SKM-1 treated with dmso at 0.1 percent for 144 hours (cell line): ENCODE data around the gene KYNU.
"Not testable (repeated sequence)": the region's sequence is repeated elsewhere in the genome, so short reads cannot be mapped to it uniquely, and the experiment has no call there.

Experiments used
- DNase-seq: peaks from one replicate; lab custom pipeline; 2025; ENCODE audit not compliant: unreplicated experiment; lab: John Stamatoyannopoulos, UW

KYNU gene

DNA sequence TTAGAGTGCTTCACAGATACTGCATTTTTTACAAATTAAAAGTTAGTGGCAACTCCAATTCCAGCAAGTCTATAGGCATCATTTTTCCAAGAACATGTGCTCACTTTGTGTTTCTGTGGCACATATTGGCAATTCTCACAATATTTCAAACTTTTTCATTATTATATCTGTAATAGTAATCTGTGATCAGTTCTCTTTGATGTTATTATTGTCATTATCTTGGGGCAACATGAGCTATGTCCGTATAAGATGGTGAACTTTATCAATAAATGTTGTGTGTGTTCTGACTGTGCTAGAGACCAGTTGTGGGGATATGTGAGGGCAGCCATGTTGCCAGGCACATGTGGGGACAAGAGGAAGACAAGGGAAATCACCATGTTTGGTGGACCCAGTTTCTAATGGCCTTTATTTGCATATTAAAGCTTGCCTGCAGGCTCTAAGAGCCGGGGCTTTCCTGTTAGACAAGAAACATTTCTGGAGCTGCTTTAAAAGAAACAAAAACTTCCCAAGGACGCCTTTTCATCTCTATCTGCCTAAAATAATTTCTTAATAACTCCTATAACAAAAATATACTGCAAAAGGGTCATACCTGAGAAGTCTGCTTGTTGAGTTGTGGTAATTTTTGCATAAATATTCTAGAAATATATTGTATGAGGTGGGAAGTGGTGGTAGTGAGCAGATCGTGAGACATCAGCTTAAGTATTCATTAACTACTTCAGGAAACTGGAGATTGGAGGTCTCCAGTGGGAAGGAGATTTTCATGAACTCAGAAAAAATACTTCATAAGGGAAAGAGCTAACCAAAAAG is 37.2 kb downstream of the KYNU start:
- DNase-seq: no peak

DNA sequence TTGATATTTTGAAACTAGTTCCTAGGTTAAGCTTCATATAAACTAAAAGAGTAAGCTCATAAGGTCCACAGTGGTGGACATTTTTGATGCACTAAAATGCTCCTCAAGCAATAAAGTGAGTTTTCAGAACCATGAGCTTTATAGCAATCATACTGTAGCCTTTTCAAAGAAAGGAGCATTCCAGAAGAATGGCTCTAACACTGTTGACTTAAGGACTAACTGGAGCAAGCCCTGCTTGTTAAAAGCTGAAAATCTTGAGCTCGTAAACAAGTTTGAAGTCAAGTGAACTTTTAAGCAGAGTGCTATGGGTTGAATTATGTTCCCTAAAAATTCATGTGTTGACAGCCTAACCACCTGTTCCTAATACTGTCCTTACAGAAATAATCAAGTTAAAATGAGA is 38.0 kb downstream of the KYNU start:
- DNase-seq: no peak

DNA sequence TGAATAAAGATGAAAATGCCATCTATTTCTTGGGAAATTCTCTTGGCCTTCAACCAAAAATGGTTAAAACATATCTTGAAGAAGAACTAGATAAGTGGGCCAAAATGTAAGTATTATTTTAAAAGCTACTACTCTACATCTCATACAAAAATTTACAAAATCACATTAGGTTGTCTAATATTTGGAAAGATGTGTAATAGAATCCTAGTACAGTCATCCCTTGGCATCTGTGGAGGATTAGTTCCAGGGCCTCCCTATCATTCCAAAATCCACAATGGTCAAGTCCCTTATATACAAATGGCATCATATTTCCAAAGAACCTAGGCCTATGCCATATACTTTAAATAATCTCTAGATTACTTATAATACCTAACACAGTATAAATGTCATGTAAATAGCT is 41.2 kb downstream of the KYNU start:
- DNase-seq: no peak

DNA sequence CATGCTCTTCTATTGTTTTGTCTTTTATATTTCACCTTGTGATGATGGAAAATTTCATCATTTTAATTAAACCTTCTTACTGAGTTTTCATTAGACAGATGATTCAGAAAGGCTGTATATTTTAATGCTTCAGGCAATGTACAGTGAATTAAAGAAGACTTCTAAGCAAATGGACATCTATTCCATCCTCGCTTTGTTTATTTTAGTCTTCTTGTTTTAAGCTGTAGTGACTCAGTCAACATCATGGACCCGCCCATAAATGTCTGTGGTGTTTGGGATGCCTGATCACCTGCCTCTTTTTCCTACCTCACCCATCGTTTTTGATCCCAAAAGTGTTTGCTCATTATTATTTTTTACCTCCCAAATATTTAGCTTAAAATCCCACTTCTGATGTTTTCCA is 43.1 kb downstream of the KYNU start:
- DNase-seq: no peak

DNA sequence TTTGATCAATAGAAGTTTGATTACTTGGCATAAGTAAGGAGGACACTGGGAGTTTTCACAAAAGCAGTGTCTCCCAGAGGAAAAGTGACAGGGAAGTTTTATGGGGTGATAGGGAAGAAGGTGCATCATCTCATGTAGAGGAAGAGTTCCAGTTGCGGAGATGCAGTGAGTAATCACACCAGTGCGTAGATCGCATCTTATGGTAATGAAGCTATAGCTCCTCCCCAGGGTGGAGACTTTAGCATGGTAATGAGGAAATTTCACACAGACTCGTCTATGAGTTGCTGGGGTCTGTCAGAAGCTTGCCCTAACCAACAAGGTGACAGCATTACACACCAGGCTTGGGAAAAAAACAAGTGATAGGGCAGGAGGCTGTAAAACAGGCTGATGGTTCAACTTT is 49.0 kb downstream of the KYNU start:
- DNase-seq: no peak

DNA sequence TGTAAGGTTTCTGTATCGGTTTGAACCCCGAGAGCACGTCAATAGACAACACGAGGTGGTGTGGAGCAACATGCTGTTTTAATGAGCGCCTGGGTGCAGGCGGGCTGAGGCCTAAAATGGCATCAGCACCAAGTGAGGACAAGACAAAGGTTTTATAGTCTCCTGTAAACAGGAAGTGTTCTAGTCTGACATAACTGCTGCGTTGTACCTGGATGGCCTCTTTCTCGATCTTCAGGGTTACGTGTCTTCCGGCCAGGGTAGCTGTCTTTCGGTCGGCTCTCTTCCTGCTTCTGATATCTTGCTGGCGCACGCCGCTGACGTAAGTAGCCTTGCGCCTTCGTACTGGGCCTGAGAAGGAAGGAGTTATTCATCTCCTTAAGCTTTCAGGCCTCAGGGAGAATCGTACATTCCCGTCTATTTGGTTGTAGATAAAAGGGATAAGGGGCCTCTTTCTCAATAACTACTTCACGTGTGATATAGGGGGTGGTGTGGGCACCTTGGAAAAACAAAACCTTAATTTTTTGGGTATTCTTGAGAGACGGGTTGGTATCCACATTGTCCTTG is 53.5 kb downstream of the KYNU start:
- no peak for DNase-seq

DNA sequence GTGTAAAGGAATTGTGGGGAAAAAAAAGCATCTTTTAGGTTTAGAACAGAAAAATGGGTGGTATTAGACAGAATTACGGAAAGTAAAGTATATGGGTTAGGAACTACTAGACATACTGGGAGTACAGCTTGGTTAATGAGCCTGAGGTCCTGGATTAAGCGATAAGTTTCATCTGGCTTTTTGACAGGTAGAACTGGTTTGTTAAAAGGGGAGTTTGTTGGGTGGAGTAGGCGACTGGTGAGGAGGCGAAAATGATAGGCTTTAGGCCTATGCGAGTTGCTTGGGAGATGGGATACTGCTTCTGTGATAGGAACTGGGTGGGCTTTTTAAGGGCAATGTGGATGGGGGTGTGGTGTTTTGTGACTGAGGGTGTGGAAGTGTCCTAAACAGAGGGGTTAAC is 56.5 kb downstream of the KYNU start:
- no peak for DNase-seq

DNA sequence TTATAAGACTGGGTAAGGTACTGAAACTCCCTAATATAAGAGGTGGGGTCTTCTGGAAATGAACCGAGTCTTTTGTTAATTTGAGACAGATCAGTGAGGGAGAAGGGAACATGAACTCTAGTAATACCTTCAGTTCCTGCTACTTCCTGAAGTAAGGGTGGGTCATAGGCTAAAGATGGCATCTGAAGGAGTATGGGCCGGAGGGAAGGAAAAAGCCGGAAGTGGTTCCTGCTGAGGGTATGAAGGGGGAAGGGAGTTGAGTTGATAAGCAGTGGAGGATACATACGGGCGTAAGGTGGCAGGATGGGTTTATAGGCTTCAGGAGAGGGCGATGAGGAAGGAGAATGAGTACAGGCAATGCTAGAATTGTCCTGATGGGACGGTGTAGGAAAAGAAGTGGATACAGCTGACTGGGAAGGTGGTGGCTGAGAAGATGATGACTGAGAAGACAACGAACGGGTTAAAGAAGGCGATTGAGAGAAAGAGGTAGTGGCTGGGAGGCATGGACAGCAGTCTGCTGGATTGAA is 58.2 kb downstream of the KYNU start:
- DNase-seq: no peak

DNA sequence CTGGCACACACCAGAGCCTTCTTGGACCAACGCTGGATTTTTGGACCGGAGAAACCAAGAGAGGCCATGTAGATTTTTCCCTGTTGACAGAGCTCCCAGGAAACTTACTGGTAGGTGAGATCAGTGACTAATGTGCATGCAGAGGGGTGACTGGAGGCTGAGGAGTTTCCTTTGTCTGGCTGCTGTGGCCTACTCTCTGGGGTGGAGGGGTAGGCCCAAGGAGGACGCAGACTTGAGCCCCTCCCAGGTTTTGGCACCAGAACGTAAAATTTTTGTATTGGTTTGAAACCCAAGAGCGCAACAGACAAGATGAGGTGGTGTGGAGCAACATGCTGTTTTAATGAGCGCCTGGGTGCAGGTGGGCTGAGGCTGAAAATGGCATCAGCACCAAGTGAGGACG is 59.2 kb downstream of the KYNU start:
- DNase-seq: no peak

DNA sequence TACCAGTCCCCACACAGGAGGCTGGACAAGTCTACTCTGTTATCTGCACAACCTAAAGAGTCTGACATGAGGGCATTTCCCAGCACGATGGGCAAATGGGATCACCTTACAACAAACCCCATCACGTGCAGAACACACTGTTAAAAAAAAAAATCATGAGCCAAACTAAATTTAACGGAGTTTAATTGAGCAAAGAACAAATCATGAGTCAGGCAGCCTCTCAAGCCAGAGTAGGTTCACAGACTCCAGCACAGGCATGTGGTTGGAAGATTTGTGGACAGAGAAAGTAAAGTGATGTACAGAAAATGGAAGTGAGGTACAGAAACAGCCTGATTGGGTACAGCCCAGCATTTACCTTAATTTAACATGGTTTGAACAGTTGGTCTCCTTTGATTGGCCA is 59.9 kb downstream of the KYNU start:
- no peak for DNase-seq

DNA sequence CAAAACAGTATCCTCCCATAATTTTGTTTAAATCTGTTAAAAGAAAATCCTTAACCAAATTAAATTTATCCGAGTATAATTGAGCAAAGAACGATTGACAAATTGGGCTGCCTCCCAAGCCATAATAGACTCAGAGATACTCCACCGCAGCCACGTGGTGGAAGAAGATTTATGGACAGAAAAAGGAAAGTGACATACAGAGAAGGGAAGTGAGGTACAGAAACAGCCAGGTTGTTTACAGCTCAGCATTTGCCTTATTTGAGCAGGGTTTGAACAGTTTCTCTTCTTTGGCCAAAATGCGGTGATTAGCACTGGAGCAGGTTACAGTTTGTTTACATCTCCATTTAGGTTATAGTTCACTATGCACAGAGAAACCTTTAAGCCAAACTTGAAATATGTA is 60.8 kb downstream of the KYNU start:
- no peak for DNase-seq

DNA sequence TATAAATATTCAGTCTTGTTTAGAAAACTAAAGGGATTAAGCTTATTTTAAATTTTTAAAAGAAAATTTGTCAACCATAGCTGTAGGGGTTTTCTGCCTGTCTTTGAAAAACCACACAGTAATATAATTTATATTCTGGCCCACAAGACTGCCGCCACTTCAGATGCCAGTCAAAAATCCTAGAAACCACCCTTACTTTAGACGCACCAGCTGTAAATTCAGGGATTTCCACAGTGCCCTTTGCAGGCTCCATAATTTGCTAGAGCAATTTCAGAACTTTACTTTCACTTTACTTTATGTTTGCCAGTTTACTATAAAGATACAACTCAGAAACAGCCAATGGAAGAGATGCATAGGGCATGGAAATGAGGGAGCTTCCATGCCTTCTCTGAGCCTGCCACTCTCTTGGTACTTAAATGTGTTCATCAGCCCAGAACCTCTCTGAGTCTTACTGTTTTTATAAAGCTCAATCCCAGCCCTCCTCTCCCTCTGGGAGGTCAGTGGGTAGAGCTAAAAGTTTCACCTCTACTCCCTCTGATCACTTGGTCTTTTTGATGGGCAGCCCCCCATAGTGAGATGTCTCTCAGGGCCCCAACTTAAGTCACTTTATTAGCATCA is 63.3 kb downstream of the KYNU start:
- DNase-seq: no peak

DNA sequence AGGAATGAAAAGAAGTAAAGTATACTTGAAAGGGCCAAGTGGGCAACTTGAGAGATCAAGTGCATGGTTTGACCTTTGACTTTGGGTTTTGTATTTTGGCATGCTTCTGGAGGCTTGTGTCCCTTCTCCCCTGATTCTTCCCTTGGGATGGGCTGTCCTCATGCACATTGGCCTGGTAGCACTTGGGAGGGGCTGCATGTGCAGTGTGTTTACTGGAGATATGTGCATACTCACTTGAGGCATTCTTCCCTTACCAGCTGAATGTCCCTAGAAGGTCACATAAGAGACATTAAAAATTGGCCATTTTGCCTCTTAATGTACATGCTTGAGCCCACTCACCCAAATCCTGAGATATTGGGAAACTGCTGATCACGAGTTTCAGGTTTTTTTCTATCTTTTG is 65.2 kb downstream of the KYNU start:
- DNase-seq: no peak

DNA sequence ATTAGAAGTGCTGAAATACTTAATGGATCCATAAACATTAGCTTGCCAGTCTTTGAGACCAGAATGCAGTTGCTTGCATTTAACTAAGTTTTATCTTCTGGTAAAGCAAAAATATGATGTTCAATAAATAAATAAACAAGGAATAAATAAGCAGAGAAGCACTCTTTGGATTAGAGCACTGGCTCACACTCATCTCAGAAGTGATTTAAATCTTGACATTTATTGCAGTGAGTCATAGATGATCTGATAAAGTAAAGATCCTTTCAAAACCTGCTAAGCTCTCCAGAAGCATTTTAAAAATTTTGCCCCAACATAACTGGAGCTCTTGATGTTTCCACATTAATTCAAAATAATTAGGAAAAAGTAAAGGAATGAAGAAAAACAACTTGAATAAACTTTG is 66.8 kb downstream of the KYNU start:
- no peak for DNase-seq

DNA sequence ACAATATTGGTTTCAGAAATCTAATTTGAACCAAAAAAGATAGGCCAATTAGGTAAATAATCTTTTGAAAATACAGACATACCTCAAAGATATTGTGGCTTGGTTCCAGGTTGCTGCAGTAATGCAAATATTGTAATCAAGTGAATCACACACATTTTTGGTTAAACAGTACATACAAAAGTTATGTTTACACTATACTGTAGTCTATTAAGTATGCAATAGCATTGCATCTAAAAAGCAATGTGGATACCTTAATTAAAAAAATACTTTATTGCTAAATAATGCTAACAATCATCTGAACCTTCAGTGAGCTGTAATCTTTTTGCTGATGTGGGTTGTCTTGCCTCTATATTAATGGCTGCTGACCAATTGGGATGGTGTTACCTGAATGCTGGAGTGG is 67.3 kb downstream of the KYNU start:
- DNase-seq: no peak

DNA sequence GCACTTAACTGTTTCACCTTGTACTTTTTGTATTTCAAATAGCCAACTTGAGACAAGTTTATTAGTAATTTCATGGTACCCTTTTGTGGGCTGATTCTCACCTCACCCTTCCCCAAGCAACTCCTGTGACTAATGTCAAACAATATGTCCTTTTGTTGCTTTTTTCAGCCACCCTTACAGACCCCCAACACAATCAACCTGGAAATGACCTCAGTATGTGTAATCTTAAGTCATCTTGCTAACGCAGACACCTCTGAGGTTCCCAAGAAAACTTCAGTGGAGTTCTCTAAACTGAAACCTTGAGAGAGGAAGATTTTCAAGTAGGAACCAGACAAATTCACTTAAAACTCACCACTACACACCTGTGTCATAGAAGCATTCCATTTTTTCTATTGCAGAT is 69.5 kb downstream of the KYNU start:
- DNase-seq: no peak

DNA sequence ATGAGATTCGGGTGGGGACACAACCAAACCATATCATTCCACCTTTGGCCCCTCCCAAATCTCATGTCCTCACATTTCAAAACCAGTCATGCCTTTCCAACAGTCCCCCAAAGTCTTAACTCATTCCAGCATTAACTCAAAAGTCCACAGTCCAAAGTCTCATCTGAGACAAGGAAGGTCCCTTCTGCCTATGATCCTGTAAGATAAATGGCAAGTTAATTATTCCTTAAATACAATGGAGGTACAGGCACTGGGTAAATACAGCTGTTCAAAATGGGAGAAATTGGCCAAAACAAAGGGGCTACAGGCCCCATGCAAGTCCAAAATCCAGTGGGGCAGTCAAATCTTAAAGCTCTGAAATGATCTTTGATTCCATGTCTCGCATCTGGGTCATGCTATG is 71.3 kb downstream of the KYNU start:
- not testable (repeated sequence) for DNase-seq

DNA sequence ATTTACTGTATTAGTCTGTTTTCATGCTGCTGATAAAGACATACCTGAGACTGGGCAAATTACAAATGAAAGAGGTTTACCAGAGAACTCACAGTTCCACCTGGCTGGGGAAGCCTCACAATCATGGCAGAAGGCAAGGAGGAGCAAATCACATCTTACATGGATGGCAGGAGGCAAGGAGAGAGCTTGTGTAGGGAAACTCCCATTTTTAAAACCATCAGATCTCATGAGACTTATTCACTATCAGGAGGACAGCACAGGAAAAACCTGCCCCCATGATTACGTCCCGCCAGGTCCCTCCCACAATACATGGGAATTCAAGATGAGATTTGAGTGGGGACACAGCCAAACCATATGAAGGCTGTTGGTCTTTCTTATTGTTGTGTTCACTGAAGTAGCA is 72.9 kb downstream of the KYNU start:
- DNase-seq: not testable (repeated sequence)

DNA sequence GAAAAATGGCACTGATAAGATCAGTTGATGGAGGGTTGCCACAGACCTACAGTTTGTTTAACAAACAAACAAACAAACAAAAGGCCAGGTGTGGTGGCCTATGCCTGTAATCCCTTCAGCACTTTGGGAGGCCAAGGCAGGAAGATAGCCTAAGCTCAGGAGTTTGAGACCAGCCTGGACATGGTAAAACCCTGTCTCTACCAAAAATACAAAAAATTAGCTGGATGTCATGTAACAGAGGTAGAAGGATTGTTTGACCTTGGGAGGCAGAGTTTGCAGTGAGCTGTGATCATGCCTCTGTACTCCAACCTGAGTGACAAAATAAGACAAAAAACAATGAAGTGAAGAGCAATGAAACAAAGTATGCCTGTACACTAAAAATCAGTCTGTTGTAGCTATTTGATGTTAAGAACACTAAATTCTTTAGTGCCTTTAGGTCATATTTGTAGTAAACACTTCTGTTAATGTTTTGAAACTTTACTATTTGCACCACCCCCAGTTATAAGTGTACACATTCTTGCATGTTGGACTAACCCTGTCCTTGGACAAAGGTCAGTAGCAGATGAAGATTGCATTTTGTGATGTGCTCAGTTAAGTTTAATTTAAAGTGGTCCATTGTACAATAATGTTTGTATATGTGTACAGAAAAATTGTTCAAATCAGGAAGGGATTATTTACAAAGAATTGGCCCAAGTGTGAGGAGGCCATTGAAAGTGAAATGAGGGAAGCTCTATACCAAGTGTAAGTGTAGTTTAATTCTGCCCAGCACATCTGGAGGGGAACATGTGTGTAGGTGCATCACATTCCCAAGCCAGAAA is 73.9 kb downstream of the KYNU start:
- DNase-seq: no peak

DNA sequence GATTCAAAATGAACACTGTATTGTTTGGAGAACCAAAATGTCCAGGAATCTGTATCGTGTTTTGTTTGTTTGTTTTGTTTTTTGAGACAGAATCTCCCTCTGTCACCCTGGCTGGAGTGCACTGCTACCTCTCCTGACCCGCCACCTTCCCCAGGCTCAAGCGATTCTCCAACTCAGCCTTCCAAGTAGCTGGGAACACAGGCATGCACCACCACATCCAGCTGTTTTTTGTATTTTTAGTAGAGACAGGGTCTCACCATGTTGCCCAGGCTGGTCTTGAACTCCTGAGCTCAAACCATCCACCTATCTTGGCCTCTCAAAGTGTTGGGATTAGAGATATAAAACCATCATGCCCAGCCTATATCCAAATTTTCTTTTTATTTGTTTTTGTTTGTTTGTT is 74.6 kb downstream of the KYNU start:
- DNase-seq: no peak

DNA sequence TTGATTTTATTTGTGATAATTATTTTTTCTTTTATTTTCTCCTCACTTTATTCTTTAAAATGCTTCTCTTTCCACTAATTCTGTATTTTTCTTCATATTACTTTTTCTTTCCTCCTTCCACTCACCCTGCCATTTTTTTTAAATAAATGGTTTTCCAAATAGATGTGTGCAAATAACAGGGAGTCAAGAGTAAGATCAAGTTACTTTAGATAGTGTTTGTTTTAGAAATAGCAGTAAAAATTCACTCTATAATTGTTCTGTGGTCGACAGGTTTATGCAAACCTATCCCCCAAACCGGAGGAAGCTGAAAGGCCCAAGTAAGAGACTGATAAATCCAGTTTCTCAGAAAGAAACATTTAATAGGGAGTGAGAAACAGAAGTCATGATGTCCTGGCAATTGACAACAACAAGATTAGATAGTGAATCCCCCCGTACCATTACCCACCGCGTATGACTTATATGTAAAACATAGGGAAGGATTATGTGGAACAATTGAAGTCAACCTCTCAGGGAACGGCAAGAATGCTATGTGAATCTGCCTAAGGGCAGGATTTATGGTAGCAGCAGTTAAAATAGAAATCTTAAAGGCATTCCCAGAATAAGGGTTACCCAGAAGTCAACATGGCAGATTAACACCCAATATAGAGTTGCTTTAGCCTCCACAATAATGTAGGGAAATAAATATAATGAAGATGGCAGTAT is 75.5 kb downstream of the KYNU start:
- no peak for DNase-seq
